Ishikawa (cell line): ENCODE results near the gene SYNDIG1.

ENCODE experiments used
- CEBPB ChIP-seq: IDR thresholded peaks from 2 replicates; pipeline ENCODE4 v1.6.1; 2012
- EGR1 ChIP-seq: IDR thresholded peaks from 2 replicates; pipeline ENCODE4 v1.6.1; 2012
- EP300 ChIP-seq: IDR thresholded peaks from 2 replicates; pipeline ENCODE4 v1.6.1; 2012; ENCODE audit warnings: borderline replicate concordance
- MAX ChIP-seq: IDR thresholded peaks from 2 replicates; pipeline ENCODE4 v1.6.1; 2012
- RAD21 ChIP-seq: IDR thresholded peaks from 2 replicates; pipeline ENCODE4 v1.6.1; 2012; ENCODE audit warnings: low read depth
- TAF1 ChIP-seq: IDR thresholded peaks from 2 replicates; pipeline ENCODE4 v1.6.1; 2012; ENCODE audit warnings: low read depth, mild to moderate bottlenecking
- TEAD4 ChIP-seq: IDR thresholded peaks from 2 replicates; pipeline ENCODE4 v1.6.1; 2012
- YY1 ChIP-seq: IDR thresholded peaks from 2 replicates; pipeline ENCODE4 v1.6.1; 2012; ENCODE audit warnings: low read depth
- ZBTB7A ChIP-seq: IDR thresholded peaks from 2 replicates; pipeline ENCODE4 v1.6.1; 2012; ENCODE audit warnings: low read depth
- TF ChIP-seq, protein P1 (sequence below): IDR thresholded peaks from 2 replicates; pipeline ENCODE4 v1.6.1; 2012; ENCODE audit warnings: low read depth, mild to moderate bottlenecking

DNA sequence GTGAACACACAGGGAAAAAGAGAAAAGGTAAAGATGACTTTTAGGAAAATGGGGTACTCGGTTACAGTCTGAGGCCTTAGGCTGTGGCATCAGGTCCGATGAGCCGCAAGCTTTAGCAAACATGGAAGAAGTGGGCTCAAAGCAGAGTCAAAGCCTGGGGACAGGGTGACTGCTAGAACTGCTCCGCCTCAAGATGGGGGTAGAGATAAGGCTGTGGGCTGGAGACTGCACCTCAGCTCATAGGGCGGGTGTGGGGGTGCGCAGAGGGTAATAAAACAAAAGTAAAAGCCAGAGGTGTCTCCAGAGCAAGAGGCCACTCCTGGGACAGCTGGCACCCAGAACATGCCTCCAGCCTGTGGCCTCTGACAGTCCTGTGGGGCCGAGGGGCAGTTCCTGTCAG lies 21.3 kb upstream of the SYNDIG1 start:
- TF ChIP-seq TAF1 (no peak), YY1 (no peak), EP300 (no peak), RAD21 (no peak), TEAD4 (no peak), CEBPB (no peak), EGR1 (no peak), MAX (no peak), ZBTB7A (no peak)
- TF ChIP-seq, protein P1, sequence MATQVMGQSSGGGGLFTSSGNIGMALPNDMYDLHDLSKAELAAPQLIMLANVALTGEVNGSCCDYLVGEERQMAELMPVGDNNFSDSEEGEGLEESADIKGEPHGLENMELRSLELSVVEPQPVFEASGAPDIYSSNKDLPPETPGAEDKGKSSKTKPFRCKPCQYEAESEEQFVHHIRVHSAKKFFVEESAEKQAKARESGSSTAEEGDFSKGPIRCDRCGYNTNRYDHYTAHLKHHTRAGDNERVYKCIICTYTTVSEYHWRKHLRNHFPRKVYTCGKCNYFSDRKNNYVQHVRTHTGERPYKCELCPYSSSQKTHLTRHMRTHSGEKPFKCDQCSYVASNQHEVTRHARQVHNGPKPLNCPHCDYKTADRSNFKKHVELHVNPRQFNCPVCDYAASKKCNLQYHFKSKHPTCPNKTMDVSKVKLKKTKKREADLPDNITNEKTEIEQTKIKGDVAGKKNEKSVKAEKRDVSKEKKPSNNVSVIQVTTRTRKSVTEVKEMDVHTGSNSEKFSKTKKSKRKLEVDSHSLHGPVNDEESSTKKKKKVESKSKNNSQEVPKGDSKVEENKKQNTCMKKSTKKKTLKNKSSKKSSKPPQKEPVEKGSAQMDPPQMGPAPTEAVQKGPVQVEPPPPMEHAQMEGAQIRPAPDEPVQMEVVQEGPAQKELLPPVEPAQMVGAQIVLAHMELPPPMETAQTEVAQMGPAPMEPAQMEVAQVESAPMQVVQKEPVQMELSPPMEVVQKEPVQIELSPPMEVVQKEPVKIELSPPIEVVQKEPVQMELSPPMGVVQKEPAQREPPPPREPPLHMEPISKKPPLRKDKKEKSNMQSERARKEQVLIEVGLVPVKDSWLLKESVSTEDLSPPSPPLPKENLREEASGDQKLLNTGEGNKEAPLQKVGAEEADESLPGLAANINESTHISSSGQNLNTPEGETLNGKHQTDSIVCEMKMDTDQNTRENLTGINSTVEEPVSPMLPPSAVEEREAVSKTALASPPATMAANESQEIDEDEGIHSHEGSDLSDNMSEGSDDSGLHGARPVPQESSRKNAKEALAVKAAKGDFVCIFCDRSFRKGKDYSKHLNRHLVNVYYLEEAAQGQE, result no peak
